BJ (cell line): ENCODE data around the gene MAML2. TPM values are rescaled to one million over a fixed set of nuclear protein-coding genes. Genes with fewer than 3 reads are reported as not detected.

Experiments
- CTCF ChIA-PET: fragments of 350-600 bp; formaldehyde crosslinking; extraction: SDS; loops from one replicate; lab custom pipeline; 2021; ENCODE audit warnings: antibody characterized with exemption, inconsistent platforms; lab: Yijun Ruan, JAX
- POLR2A ChIA-PET: fragments of 300-600 bp; sonication (Branson Sonifier 250); formaldehyde crosslinking; extraction: SDS; loops from one replicate; lab custom pipeline; 2021; ENCODE audit warnings: antibody characterized with exemption; lab: Charles Lee
- DNase-seq: peaks from one replicate; pipeline ENCODE4 v3.0.0-alpha.2; 2011; ENCODE audit warnings: low read depth
- H3K27me3 ChIP-seq: 2 replicates; pipeline ENCODE4 v1.6.0; 2011; ENCODE audit warnings: low read length; ENCODE audit not compliant: control insufficient read depth, insufficient read depth
- H3K36me3 ChIP-seq: 2 replicates; pipeline ENCODE4 v1.5.1; 2011; ENCODE audit warnings: low read length; ENCODE audit not compliant: control insufficient read depth, insufficient read depth
- H3K4me3 ChIP-seq: 2 replicates; pipeline ENCODE4 v1.5.1; 2011; ENCODE audit warnings: low read depth, mild to moderate bottlenecking, control low read depth, low read length
- CTCF ChIP-seq: IDR thresholded peaks from 2 replicates; pipeline ENCODE4 v1.5.1; 2011; ENCODE audit warnings: low read depth, mild to moderate bottlenecking, control low read depth, inconsistent platforms, low read length, moderate library complexity; ENCODE audit not compliant: insufficient read depth
- polyA plus RNA-seq: library from polyadenylated mRNA; depleted of rRNA; stranded (reverse); fragments of >200 nt; gene quantifications from 2 replicates; pipeline ENCODE4 v1.2.3, GENCODE V29; 2011

MAML2 gene
- polyA plus RNA-seq, 1 experiment = 22.0 TPM

DNA sequence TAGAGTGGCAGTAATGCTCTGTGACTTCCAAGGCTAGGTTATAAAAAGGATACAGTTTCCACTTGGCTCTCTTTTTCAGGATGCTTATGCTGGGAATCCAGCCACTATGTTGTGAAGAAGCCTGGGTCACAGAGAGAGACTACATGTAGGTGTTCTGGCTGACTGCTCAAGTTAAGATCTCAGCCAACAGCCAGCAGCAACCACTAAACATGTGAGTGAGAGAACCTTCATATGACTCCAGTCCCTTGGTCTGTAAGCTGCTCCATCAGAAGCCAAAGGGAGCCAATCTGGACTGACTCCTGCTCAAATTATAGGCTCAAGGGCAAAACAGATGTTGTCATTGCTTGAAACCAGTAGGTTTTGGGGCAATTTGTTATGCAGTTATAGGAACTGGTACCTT is 162.7 kb downstream of the MAML2 start:
- TF ChIP-seq CTCF = no peak
- no peak overlapping the region for H3K4me3 ChIP-seq
- POLR2A ChIA-PET = no interaction called here
- CTCF ChIA-PET = no interaction called here
- no peaks in the 10 kb centered on the region for H3K36me3 ChIP-seq
- DNase-seq = no peak
- H3K27me3 ChIP-seq = no peaks in the 10 kb centered on the region

DNA sequence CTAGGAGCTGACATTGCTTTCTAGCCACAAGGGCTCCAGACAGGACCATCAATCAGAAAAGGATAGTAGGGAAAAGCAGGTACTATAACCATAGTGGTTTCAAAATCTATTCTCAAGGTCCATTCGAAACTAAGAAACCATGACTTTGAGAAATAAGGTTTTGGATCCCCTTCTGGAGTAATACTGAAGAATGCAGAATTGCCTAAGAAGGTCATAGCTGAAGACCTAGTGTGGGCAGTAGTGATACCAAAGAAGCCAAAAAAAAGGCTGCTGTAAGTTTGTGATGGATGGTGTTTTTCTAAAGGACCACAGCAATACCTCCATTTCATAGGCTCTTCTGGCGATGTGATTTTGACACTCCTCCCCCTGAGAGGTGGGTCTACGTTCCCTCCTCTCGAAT is 163.1 kb downstream of the MAML2 start:
- POLR2A ChIA-PET = no interaction called here
- H3K36me3 ChIP-seq = no peaks in the 10 kb centered on the region
- DNase-seq = no peak
- TF ChIP-seq CTCF = no peak
- no peak overlapping the region for H3K4me3 ChIP-seq
- no peaks in the 10 kb centered on the region for H3K27me3 ChIP-seq
- CTCF ChIA-PET = no interaction called here

DNA sequence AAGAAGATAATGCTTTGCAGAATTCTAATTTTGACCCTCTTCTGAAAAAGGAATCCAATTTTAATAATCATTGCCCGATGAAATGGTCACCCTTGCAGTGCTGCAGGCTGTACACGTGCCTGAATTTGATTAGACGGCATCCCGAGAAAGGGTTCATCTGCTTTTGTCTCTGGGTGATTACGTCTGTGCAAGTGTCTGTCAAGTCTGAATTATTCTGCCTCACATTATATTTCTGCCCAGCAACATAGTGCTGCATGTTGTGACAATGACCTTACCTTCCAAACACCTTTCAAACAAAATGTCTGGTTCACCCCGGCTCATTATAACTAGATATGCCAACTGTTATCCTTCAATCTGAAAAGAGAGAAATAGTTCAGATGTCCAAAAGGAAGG is 164.1 kb downstream of the MAML2 start:
- POLR2A ChIA-PET = no interaction called here
- Histone ChIP-seq H3K4me3 (no peak overlapping the region), H3K27me3 (no peaks in the 10 kb centered on the region), H3K36me3 (no peaks in the 10 kb centered on the region)
- CTCF ChIA-PET = no interaction called here
- no peak for DNase-seq
- TF ChIP-seq CTCF = no peak

DNA sequence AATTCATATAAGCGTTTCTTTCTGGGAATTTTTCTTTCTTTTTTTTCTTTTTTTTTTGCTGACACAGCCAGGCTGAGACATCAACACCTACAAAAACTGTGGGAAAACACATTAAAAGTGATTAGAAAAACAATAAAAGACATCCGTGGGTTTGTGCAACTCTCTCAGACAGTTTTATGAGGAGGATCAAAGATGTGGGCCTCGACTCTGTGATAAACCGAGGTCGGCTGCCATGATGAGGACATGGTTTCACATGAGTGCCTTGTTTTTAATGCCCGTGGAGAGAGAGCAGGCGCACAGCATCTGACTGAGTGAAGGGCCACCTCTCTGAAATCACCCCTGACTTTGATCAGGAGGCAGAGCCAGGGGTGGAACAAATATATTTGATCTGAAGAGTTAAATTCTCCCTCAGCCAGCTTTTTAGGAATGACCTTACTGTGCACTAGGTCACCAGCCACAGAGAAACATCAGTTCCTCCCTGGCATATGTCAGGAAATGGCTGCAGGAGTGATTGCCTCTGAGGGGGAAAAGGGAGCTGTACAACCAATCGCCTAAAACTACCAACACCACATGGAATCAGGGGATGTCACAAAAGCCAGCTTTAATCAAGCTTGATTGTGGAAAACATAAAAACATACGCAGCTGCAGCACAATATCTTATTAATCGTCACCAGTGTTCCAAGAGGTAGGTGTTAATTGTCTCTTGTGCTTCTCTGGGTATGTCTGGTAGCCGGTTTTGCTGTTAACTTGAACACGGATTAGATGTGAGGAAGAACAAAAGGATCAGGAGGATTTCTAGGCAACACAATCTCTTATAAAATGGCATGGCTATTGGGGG is 164.7 kb downstream of the MAML2 start:
- no peak for DNase-seq
- no peak for TF ChIP-seq CTCF
- CTCF ChIA-PET = no interaction called here
- Histone ChIP-seq H3K4me3 (no peak overlapping the region), H3K27me3 (no peaks in the 10 kb centered on the region), H3K36me3 (no peaks in the 10 kb centered on the region)
- POLR2A ChIA-PET = no interaction called here

GRCh38 chr11:96177146-96177545 is 165.8 kb downstream of the MAML2 start:
- Histone ChIP-seq H3K36me3 (no peaks in the 10 kb centered on the region), H3K27me3 (no peaks in the 10 kb centered on the region), H3K4me3 (no peak overlapping the region)
- POLR2A ChIA-PET = no interaction called here
- no peak for DNase-seq
- CTCF ChIA-PET = no interaction called here
- no peak for TF ChIP-seq CTCF
